C4-2B (cell line): ENCODE measurements around the gene GPC5.

ENCODE experiments used
- H3K27ac ChIP-seq: fragments of 450-650 bp; 2 replicates; pipeline ENCODE4 v1.5.1; 2017
- CTCF ChIP-seq: fragments of 450-650 bp; conservative IDR thresholded peaks from 2 replicates; pipeline ENCODE4 v1.5.1; 2017; ENCODE audit warnings: mild to moderate bottlenecking
- ZFX ChIP-seq: fragments of 450-650 bp; IDR thresholded peaks from 2 replicates; pipeline ENCODE4 v1.6.1; 2017

Gene GPC5

GRCh38 chr13:91709180-91709579 lies 310.8 kb downstream of the GPC5 start:
- H3K27ac ChIP-seq, result no peak overlapping the region
- TF ChIP-seq CTCF, result no peak
- TF ChIP-seq ZFX, result no peak

GRCh38 chr13:91710733-91711132 lies 312.3 kb downstream of the GPC5 start:
- TF ChIP-seq CTCF (no peak), ZFX (no peak)

GRCh38 chr13:91714855-91715254 lies 316.4 kb downstream of the GPC5 start:
- no peak for TF ChIP-seq ZFX
- TF ChIP-seq CTCF, result no peak
- H3K27ac ChIP-seq, result no peak overlapping the region

More at GRCh38 chr13:91710733-91711132, 312.3 kb downstream of the GPC5 start:
- H3K27ac ChIP-seq, result no peak overlapping the region

GRCh38 chr13:91716436-91717065 lies 318.1 kb downstream of the GPC5 start:
- TF ChIP-seq CTCF (no peak), ZFX (no peak)
- H3K27ac ChIP-seq, result no peak overlapping the region

GRCh38 chr13:91719033-91719432 lies 320.6 kb downstream of the GPC5 start:
- TF ChIP-seq CTCF (no peak), ZFX (no peak)
- H3K27ac ChIP-seq, result no peak overlapping the region

- H3K27ac ChIP-seq, result no peak overlapping the region
- no peak for TF ChIP-seq ZFX
- TF ChIP-seq CTCF, result no peak
Observed at GRCh38 chr13:91721413-91721812, 323.0 kb downstream of the GPC5 start.

GRCh38 chr13:91722267-91722884 lies 324.0 kb downstream of the GPC5 start:
- no peak overlapping the region for H3K27ac ChIP-seq
- no peak for TF ChIP-seq ZFX
- TF ChIP-seq CTCF, result peak; percentile 77
